Tongue (tissue), 2 donors: ENCODE measurements around the gene CASS4. TPM values are rescaled to one million over a fixed set of nuclear protein-coding genes. Genes with fewer than 3 reads are reported as not detected.

Experiments used
- DNase-seq: peaks from one replicate; pipeline ENCODE4 v3.0.0-alpha.2; 2015
- total RNA-seq: library from RNA; depleted of rRNA; stranded (reverse); fragments of >200 nt; gene quantifications from one replicate; pipeline ENCODE4 v1.2.3, GENCODE V29; 2014

The CASS4 gene
- total RNA-seq, 1 donor from 2014 or later, result 2.8 TPM

- DNase-seq, result no peak
Observed at GRCh38 chr20:56423211-56423610, 11.2 kb downstream of the CASS4 start.

GRCh38 chr20:56423886-56424285, 11.8 kb downstream of the CASS4 start:
- DNase-seq, result no peak

- no peak for DNase-seq
Observed at GRCh38 chr20:56424931-56425330, 12.9 kb downstream of the CASS4 start.

GRCh38 chr20:56426026-56426425, 14.0 kb downstream of the CASS4 start:
- DNase-seq, result no peak

GRCh38 chr20:56426926-56427325, 14.9 kb downstream of the CASS4 start:
- no peak for DNase-seq

- no peak for DNase-seq
Observed at GRCh38 chr20:56427797-56428196, 15.7 kb downstream of the CASS4 start.

- no peak for DNase-seq
Observed at GRCh38 chr20:56428410-56428809, 16.4 kb downstream of the CASS4 start.

- no peak for DNase-seq
Observed at GRCh38 chr20:56428881-56429280, 16.8 kb downstream of the CASS4 start.

GRCh38 chr20:56429502-56429901, 17.4 kb downstream of the CASS4 start:
- no peak for DNase-seq

GRCh38 chr20:56429941-56430340, 17.9 kb downstream of the CASS4 start:
- no peak for DNase-seq

- DNase-seq, result no peak
Observed at GRCh38 chr20:56430461-56430860, 18.4 kb downstream of the CASS4 start.

GRCh38 chr20:56430957-56431356, 18.9 kb downstream of the CASS4 start:
- DNase-seq, result no peak

GRCh38 chr20:56431471-56431870, 19.4 kb downstream of the CASS4 start:
- DNase-seq, result peak; percentile 67

- DNase-seq, result no peak
Observed at GRCh38 chr20:56433221-56433879, 21.3 kb downstream of the CASS4 start.

- DNase-seq, result peak; percentile 60
Observed at GRCh38 chr20:56433880-56434255, 21.8 kb downstream of the CASS4 start.

GRCh38 chr20:56437196-56437960, 25.3 kb downstream of the CASS4 start:
- DNase-seq, result no peak

- DNase-seq, result no peak
Observed at GRCh38 chr20:56438284-56438683, 26.2 kb downstream of the CASS4 start.

GRCh38 chr20:56439771-56440291, 27.8 kb downstream of the CASS4 start:
- peak; percentile 94 for DNase-seq

- no peak for DNase-seq
Observed at GRCh38 chr20:56440346-56441007, 28.4 kb downstream of the CASS4 start.

- DNase-seq, result no peak
Observed at GRCh38 chr20:56442389-56443365, 30.6 kb downstream of the CASS4 start.

- peak; percentile 64 for DNase-seq
Observed at GRCh38 chr20:56443654-56444540, 31.8 kb downstream of the CASS4 start.
